PFSK-1 (cell line): ENCODE measurements around the gene STAT2.

Experiments
- TAF1 ChIP-seq: IDR thresholded peaks from 2 replicates; pipeline ENCODE4 v1.6.1; 2012; ENCODE audit warnings: low read length, control low read depth, borderline replicate concordance; ENCODE audit not compliant: insufficient read depth
- TF ChIP-seq, protein P1 (sequence below), 2 experiments: IDR thresholded peaks; 2 replicates each; pipeline versions ENCODE4 v1.6.1 to v1.8.0; 2011 to 2012; ENCODE audit warnings: low read depth in 2 of 2, low read length in 2 of 2, control low read depth in 1 of 2, inconsistent platforms in 1 of 2, mild to moderate bottlenecking in 1 of 2, moderate library complexity in 1 of 2; ENCODE audit not compliant: insufficient read depth in 1 of 2

DNA sequence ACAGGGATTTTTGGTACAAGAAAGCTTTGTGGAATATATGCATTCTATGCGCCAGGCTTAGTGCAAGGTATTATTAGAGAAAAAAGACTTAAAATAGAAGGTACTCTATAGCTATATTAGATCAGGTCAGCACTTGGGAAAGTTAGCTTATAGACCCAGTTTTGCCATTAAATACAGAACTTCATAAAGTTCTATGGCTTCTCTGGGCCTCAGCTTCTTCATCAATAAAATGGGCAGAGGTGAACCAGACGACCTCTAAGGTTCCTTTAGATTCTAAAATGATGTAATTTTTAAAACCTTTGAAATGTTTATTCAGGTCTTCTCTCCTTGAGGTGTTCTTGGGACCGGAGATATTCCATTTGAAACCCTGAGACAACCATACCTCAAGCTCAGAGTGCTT, 51.2 kb downstream of the STAT2 start:
- TF ChIP-seq TAF1, result no peak
- TF ChIP-seq, protein P1, sequence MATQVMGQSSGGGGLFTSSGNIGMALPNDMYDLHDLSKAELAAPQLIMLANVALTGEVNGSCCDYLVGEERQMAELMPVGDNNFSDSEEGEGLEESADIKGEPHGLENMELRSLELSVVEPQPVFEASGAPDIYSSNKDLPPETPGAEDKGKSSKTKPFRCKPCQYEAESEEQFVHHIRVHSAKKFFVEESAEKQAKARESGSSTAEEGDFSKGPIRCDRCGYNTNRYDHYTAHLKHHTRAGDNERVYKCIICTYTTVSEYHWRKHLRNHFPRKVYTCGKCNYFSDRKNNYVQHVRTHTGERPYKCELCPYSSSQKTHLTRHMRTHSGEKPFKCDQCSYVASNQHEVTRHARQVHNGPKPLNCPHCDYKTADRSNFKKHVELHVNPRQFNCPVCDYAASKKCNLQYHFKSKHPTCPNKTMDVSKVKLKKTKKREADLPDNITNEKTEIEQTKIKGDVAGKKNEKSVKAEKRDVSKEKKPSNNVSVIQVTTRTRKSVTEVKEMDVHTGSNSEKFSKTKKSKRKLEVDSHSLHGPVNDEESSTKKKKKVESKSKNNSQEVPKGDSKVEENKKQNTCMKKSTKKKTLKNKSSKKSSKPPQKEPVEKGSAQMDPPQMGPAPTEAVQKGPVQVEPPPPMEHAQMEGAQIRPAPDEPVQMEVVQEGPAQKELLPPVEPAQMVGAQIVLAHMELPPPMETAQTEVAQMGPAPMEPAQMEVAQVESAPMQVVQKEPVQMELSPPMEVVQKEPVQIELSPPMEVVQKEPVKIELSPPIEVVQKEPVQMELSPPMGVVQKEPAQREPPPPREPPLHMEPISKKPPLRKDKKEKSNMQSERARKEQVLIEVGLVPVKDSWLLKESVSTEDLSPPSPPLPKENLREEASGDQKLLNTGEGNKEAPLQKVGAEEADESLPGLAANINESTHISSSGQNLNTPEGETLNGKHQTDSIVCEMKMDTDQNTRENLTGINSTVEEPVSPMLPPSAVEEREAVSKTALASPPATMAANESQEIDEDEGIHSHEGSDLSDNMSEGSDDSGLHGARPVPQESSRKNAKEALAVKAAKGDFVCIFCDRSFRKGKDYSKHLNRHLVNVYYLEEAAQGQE (IDR thresholded peaks at IDR 0.05; ENCODE audit: insufficient read depth in 1 of 2, low read depth in 2 of 2, low read length in 2 of 2), result no peak
